Gastrocnemius medialis (tissue), 4 donors: Measurements from ENCODE around the gene P4HA1.

ENCODE experiments used
- CTCF ChIP-seq, 5 experiments: fragments of 450-650 bp in 3 of 5; fragments of 200-600 bp in 2 of 5; sonication (generic) in 2 of 5; IDR thresholded peaks in 4 of 5; conservative IDR thresholded peaks in 1 of 5; 1 replicate in 4 of 5; 2 replicates in 1 of 5; pipeline ENCODE4 v1.5.1; 2016 to 2019; ENCODE audit warnings: antibody characterized with exemption in 5 of 5, mild to moderate bottlenecking in 3 of 5, moderate library complexity in 3 of 5
- POLR2A ChIP-seq, 2 donors: fragments of 450-650 bp; IDR thresholded peaks; one replicate each; pipeline ENCODE4 v1.6.1; 2017; ENCODE audit warnings: antibody characterized with exemption in 2 of 2, mild to moderate bottlenecking in 2 of 2, moderate library complexity in 2 of 2

- TF ChIP-seq CTCF (IDR thresholded peaks at IDR 0.05 in 4 of 5, conservative IDR thresholded peaks at IDR 0.05 in 1 of 5) (no peak), POLR2A (IDR thresholded peaks at IDR 0.05) (no peak)
Measured at GRCh38 chr10:73065441-73065840, 31.2 kb downstream of the P4HA1 start.
